CD4-positive, alpha-beta T cell treated with Interleukin-6 at 100 ng/mL for 8 hours (primary cell): ENCODE data around the gene MBD3L4.
"Not testable (repeated sequence)": the region's sequence is repeated elsewhere in the genome, so short reads cannot be mapped to it uniquely, and the experiment has no call there.

ENCODE experiments used
- DNase-seq: peaks from one replicate; pipeline ENCODE4 v3.0.0-alpha.2; 2020; ENCODE audit warnings: mixed read lengths, low spot score

MBD3L4 gene

DNA sequence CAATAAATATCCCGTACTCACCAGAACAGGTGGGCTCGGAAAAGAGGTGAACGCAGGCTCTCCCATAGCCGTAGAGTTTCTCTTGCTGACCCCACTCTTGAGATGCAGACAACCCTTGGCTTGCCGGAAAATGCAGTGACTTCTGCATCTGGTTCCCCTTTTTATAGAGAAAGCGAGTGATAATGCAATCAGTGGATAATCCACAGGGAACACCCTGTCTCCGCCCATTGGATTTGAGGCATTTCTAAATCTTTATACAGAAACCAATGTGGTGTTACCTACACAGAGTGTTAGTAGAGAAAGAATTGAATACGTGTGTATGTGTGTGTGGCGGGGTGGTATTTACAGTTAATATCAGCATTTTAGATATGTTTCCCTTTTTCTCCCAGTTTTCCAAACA is at the start of gene MBD3L4:
TSS of gene MBD3L4 (minus strand) at position 101 of the 400 bp plus-strand sequence. CDS start at position 66, 35 bp downstream.
- DNase-seq, result not testable (repeated sequence)

DNA sequence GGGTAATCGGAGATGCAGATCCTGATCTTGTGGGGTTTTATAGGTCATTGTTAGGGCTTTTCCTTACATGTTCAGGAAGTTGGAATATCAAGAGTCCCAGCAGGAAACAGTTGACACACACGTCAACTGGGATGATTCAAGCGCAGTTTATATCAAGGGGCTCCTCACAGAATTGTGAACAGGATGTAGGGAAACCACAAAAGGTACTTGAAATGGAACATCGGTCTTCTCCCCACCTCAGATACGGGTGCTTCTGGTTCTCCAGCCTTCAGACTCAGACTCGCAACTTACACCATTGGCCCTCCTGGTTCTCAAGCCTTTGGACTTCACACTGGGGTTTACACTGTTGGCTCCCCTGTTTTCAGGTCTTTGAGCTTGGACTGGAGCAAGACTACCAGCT is 49.0 kb upstream of the MBD3L4 start:
- DNase-seq, result no peak

DNA sequence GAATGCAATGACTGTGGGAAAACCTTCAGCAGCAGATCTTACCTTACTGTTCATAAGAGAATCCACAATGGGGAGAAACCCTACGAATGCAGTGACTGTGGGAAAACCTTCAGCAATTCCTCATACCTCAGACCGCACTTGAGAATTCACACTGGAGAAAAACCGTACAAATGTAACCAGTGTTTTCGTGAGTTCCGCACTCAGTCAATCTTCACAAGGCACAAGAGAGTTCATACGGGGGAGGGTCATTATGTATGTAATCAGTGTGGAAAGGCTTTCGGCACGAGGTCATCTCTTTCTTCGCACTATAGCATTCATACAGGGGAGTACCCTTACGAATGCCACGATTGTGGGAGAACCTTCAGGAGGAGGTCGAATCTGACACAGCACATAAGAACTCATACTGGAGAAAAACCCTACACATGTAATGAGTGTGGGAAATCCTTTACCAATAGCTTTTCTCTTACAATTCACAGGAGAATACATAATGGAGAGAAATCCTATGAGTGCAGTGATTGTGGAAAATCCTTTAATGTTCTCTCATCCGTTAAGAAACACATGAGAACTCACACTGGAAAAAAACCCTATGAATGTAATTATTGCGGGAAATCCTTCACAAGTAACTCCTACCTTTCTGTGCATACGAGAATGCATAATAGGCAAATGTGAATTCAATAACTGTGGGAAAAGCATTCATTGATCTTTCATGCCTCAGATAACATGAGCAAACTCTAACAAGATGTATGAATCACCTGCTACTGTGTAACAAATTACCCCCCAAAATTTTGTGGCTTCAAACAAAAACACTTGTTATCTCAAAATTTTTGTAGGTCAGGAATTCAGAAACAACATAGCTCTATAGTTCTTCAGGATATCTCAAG is 43.3 kb upstream of the MBD3L4 start:
- DNase-seq, result no peak

DNA sequence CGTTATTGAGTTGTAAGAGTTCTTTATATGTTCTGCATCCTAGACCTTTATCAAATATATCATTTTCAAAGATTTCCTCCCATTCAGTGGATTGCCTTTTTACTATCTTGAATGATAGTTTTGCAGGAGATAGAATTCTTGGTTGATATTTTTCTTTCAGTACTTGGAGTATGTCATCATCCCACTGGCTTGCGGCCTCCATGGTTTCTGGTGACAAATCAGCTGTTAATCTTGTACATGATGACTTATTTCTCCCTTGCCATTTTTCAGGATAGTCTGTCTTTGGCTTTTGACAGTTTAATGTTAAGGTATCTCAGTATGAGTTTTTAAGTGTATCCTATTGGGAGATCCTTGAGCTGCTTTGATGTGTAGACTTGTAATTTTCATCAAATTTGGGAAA is 38.0 kb upstream of the MBD3L4 start:
- DNase-seq, result no peak

DNA sequence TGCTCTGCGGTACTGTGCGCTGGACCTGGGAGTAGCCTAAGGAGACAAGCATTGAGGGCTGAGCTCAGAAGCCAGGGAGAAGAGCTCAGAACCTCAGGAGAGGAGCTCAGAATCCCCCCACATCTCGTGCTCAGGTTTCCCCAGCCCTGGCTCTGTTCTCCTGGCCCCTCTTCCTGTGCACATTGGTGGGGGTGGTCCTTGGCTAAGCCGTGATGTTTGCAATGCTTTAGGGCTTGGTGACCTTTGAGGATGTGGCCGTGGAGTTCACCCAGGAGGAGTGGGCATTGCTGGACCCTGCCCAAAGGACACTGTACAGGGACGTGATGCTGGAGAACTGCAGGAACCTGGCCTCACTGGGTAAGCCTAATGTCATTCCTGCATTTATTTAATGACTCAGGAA is 36.2 kb upstream of the MBD3L4 start:
- DNase-seq, result no peak

DNA sequence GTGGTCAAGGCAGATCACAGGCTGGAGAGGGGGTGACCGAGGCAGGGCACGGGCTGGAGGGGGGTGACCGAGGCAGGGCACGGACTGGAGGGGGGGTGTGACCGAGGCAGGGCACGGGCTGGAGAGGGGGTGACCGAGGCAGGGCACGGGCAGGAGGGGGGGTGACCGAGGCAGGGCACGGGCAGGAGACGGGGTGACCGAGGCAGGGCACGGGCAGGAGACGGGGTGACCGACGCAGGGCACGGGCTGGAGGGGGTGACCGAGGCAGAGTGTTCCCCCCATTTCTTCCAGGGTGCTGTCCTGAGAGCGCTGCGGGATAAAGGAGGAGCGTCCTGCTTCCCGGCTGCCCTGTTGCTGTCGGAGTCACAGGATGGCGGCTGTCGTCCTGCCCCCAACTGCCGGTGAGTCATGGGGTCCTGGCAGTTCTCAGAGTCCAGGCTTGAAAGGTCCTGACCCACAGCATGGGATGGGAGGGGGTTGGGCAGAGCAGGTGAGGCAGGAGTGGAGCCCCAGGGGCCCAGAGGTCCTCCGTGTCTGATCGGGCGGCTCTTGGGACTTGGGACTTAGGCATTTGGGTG is 34.8 kb upstream of the MBD3L4 start:
- DNase-seq, result no peak

DNA sequence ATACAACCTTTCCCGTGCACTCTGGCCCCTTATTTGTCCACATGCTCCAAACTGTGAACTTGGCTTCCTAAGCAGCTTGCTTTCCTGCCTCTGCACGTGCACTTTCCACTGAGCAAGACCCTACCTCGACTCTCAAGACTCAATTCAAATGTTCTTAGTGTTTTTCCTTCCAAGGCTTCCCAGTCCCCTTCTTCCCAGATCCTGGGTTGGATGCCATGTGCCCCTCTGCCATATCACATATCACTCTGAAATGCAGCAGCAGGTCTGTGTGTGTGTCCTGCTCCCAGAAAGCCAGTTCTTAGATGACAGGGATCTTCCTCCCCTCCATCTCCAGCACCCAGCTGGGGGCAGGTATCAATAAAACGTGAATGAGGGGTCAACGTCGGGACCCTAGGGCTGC is 32.6 kb upstream of the MBD3L4 start:
- no peak for DNase-seq

DNA sequence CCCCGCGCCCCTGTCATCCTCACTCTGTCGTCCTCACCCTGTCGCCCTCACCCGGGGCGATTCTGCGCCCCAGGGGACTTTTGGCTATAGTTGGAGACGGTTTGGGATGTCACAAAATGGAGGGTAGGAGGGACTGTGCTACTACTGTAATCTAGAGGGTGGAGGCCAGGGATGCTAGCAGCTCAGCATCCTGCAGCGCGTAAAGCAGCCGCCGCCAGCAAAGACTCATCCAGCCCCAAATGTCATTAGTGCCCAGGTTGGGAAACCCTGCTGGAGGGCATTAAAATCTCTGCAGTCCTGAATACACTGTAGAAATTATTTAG is 29.9 kb upstream of the MBD3L4 start:
- DNase-seq, result peak; percentile 13

DNA sequence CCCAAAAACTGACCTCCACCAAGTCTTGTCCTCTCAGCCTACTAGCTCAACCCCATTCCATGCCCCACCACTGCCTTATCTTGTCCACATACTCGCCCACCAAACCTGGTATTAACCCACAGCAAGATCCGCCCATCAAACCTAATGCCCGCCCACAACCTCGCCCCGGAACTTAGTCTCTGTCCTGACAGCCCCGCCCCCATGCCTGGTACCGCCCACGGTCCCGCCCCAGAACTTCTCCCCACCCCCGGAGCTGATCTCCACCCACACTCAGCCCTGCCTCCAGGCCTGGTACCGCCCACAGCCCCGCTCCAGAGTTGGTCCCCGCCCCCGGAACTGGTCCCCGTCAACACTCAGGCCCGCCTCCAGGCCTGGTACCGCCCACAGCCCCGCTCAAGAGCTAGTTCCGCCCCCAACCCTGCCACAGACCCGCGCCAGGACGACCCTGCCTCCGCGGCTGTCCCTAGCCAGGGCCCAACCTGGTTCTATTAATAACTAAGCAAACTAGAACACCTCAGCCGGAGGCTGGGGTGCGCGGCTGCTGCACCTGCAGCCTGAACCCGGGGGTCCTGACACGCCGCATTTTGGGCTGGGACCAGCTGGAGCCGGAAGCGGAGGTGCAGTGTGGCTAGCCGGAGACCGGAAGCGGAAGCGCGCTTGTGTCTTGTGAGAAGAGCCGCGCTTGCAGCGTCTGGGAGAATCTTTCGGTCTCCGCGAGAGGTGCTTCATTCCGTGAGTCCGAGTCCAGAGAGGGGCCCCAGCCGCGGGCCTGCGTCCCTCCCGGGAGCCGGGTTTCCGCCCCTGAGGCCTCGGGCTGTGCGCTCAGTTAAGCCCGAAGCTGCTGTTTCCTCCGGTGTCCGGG is 29.3 kb upstream of the MBD3L4 start, which contains the start of gene ZNF557:
TSS of gene ZNF557 (plus strand) at position 662 of the 862 bp plus-strand sequence. CDS start 5,372 bp downstream, outside the sequence.
- DNase-seq, result peak; percentile 99

DNA sequence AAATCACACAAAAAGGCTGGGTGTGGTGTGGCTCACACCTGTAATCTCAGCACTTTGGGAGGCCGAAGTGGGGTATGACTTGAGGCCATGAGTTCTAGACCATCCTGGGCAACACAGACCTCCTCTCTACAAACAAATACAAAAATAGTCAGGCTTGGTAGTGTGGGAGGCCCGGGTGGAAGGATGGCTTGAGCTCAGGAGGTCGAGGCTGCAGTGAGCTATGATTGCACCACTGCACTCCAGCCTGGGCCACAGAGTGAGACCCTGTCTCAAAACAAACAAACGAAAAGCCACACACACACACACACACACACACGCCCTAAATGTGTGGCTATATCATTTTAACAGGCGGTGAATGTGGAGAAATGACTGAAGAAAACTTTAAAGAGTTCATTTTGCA is 28.6 kb upstream of the MBD3L4 start:
- no peak for DNase-seq

DNA sequence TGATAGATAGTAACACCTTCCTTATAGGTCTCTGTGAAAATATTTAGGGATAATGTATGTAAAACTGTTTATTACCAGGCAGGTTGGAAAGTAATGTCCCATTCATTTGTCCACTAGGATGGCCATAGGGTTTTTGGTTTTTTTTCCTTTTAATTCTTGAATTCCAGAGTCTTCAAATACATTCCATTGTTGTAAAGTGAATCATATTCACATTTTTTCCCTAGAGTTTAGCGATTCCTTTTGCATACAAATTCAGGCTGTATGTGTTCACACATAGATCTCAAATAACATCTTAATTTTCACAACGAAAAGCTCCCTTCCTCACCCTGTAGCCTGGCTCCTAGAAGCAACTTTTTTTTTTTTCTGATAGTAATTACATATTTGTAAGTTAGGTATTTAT is 27.7 kb upstream of the MBD3L4 start:
- no peak for DNase-seq

DNA sequence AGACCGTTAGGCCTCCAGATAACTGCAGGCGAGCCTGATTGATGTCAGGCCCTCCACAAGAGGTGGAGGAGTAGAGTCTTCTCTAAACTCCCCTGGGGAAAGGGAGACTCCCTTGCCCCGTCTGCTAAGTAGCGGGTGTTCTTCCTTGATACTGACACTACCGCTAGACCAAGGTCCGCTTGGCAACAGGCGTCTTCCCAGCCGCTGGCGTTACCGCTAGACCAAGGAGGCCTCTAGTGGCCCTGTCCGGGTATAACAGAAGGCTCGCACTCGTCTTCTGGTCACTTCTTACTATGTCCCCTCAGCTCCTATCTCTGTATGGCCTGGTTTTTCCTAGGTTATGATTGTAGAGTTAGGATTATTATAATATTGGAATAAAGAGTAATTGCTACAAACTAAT is 27.1 kb upstream of the MBD3L4 start:
- not testable (repeated sequence) for DNase-seq

DNA sequence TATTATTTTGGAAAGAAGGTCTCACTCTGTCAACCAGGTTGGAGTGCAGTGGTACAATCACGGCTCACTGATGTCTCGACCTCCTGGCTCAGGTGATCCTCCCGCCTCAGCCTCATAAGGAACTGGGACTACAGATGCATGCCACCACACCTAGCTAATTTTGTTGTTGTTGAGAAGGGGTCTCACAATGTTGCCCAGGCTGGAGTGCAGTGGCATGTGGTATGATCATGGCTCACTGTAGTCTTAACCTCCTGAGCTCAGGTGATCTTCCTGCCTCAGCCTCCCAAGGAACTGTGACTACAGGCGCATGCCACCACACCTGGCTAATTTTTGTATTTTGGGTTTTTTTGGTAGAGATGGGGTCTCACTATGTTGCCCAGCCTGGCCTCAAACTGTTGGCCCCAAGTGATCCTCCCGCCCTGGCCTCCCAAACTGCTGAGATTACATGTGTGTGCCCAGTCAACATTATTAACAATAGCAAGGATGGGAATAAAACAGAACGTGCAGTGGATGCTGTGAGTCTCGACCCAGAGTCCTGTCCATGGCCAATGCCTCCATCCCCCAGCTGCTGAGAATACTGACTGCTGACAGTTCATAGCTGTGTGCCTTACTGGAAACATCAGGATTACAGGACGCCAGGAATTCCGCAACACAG is 23.9 kb upstream of the MBD3L4 start:
- no peak for DNase-seq

DNA sequence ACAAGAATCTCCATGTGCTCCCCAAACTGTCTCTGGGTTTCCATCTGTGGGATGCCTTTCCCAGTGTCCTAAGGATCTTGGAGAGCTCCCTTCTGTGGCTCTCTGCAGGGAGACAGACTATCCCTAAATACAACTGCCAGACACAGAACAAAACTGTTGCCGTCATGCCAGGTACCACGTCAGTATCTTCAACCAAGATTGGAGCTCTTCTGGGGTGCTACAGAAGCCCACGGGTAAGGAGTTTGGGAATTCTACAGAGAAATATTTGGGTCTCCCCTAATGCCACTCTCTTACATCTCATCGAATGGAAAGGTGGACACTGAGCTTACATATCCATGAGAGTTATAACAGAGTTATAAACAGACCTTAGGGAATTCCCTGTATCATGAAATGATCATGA is 23.4 kb upstream of the MBD3L4 start:
- no peak for DNase-seq

DNA sequence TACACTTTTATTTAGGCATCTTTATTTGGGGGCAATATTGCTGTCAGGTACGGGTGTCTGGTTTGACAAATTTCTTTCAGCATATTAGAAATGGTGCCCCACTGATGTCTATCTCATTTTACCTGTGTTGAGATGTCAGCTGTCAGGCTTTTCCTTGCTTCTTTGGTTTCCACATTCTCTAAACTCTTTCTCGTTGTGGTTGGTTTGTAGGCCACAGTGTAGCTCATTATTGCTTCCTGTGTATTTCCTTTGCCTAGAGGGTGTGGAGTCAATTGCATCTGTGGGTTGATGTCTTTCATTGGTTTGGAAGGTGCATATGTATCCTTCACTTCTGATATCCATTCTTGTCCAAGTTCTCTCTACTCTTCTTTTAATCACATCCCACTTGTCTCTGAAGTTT is 20.0 kb upstream of the MBD3L4 start:
- DNase-seq, result not testable (repeated sequence)

DNA sequence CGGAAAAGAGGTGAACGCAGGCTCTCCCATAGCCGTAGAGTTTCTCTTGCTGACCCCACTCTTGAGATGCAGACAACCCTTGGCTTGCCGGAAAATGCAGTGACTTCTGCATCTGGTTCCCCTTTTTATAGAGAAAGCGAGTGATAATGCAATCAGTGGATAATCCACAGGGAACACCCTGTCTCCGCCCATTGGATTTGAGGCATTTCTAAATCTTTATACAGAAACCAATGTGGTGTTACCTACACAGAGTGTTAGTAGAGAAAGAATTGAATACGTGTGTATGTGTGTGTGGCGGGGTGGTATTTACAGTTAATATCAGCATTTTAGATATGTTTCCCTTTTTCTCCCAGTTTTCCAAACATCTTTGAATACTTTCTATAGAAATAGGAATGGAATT is 18.6 kb upstream of the MBD3L4 start, which contains the start of gene MBD3L3:
TSS of gene MBD3L3 (minus strand) at position 101 of the 400 bp plus-strand sequence. CDS start at position 30, 71 bp downstream.
- DNase-seq, result not testable (repeated sequence)

DNA sequence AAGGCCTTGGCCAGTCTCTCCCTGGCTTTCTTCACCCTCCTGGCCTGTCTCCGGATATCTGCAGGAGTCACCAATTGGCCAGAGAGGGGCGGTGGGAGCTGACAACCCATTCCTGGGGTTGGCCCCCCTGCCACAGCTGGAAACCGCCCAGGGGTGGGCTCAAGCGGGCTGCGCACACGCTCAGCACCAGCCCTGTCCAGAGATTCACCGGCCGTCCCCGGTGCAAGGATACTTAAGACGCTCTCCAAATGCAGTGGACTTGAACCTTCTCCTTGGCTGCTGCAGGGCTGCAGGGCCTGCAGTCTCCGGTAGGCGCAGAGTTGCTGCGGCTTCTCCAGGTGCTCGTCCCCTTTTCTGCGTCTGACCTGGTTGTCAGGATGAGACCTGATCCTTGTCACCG is 16.4 kb upstream of the MBD3L4 start:
- DNase-seq, result not testable (repeated sequence)

DNA sequence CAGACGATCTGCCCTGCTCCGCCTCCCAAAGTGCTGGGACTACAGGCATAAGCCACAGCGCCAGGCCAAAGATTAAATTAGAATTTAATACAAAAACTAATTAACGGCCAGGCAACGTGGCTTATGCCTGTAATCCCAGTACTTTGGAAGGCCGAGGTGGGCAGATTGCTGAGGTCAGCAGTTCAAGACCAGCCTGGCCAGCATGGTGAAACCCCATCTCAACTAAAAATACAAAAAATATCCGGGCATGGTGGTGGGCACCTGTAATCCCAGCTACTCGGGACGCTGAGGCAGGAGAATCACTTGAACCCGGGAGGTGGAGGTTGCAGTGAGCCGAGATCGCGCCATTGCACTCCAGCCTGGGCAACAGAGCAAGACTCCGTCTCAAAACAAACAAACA is 15.7 kb upstream of the MBD3L4 start:
- DNase-seq, result not testable (repeated sequence)

DNA sequence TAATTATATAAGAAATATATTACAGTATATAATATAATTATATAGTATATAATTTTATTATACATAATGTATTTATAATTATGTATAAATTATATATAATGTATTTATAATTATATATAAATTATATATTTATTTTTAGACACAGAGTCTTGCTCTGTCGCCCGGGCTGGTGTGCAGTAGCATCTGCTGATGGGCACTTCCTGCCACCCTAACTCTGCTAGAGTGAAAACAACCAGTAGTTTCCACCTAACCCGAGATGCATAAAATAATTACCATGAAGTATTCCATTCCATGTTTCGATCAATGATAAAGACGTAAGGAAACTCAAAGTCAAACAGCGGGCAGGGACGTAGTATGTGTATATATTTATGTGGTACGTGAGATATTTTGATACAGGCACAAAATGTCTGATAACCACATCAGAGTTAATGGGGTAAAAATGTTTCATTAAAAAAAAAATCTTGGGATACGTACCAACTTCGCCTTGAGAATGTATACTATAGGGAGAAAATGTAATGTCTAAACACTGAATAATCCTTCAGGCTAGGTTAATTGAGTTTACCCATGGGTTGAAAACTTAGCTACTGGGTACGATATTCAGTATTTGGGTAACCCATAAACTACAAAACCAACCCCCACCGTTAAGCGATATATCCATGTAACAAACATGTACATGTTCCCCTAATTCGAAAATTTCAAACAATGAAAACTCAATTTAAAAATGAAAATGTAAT is 14.8 kb upstream of the MBD3L4 start:
- DNase-seq, result not testable (repeated sequence)

DNA sequence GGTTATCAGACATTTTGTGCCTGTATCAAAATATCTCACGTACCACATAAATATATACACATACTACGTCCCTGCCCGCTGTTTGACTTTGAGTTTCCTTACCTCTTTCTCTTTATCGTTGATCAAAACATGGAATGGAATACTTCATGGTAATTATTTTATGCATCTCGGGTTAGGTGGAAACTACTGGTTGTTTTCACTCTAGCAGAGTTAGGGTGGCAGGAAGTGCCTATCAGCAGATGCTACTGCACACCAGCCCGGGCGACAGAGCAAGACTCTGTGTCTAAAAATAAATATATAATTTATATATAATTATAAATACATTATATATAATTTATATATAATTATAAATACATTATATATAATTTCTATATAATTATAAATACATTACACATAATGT is 12.9 kb upstream of the MBD3L4 start:
- DNase-seq, result not testable (repeated sequence)

DNA sequence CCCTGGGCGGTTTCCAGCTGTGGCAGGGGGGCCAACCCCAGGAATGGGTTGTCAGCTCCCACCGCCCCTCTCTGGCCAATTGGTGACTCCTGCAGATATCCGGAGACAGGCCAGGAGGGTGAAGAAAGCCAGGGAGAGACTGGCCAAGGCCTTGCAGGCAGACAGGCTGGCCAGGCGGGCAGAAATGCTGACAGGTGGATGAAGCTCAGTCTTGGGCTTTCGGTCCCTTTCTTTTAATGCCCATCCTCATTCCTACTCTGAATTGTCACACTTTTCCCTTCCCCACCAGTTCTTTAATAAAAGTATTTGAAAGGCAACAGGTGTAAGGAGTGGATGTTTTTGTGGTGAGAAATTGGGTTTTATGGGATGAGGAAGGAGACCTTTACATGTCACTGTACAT is 11.4 kb upstream of the MBD3L4 start:
- not testable (repeated sequence) for DNase-seq
